Measurements from ENCODE around the gene CBFA2T3. TPM values are rescaled to one million over a fixed set of nuclear protein-coding genes. Genes with fewer than 3 reads are reported as not detected.

The CBFA2T3 gene
- total and polyA plus RNA-seq, 2 of the 8 experiments (the other 6 are each of a cell fraction or from before 2014, with no cell fraction given), result 0.51 to 1.3 TPM

DNA sequence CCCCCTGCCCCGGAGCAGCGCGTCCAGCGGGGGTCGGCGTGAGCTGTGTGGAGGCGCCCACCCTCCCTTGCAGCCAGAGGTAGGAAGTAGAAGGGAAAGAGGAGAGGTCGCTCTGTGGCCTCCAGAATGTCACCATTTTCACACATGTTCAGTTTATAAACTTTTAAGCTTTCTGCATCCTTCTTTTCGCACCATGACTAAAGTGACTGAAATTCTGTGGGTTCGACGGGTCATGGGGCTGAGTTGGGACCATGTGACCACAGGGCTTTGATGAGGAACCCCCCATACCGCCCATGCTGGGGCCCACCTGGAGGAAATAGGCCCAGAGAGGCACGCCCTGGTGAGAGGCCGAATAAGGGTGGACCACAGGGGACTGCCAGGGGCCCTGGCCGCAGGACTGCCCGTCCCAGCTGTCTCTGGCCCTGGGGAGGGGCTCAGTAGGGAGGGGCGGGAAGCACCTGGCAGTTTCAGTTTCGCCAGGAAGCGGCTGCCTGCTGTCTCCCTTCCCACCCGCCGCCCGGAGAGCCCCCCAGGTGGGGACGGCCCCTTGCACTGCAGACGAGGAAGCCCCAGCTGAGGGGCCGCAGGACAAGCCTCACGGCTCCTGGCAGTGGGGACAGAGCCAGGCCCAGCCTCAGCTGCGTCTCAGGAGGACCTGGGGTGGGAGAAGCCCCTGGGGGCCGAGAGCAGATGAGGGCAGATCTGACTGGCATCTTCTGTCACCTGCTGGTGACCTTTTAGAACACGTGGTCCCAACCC, 9.0 kb downstream of the CBFA2T3 start:
- Histone ChIP-seq H3K27ac (ENCODE audit: low read depth, low read length) (no peak overlapping the region), H3K27me3 (replicated peaks in 1 of 4; ENCODE audit: control insufficient read depth in 3 of 4, extremely low read depth in 1 of 4, insufficient read depth in 3 of 4, low read length in 3 of 4) (no peaks in the 10 kb centered on the region), H3K23me2 (ENCODE audit: low read depth, low read length) (peaks cover 5% of the 10 kb centered on the region; the same call in 1 of the 2 replicates), H3K9me3 (ENCODE audit: insufficient read depth in 2 of 2, low read depth in 1 of 2, low read length in 1 of 2) (no peaks in the 10 kb centered on the region; a peak in 1 of 4 replicates), H4K20me1 (replicated peaks in 1 of 2; ENCODE audit: control insufficient read depth in 1 of 2, insufficient read depth in 2 of 2, low read length in 2 of 2) (peaks cover 0 to 3% of the 10 kb centered on the region in 2 experiments), H2BK20ac (ENCODE audit: low read length) (no peak overlapping the region), H3K56ac (replicated peaks; ENCODE audit: insufficient read length, low read depth, low read length) (no peak overlapping the region), H3K79me1 (ENCODE audit: low read depth, low read length) (no peaks in the 10 kb centered on the region), H2BK5ac (ENCODE audit: low read depth, low read length) (no peak overlapping the region), H3K14ac (ENCODE audit: insufficient read length) (no peak overlapping the region), H4K5ac (ENCODE audit: insufficient read length, low read depth, low read length) (no peak overlapping the region), H4K91ac (replicated peaks; ENCODE audit: insufficient read length, low read length) (no peak overlapping the region), H3K4ac (replicated peaks; ENCODE audit: insufficient read length, low read depth, low read length) (no peak overlapping the region), H3K4me1 (replicated peaks in 1 of 4; ENCODE audit: control insufficient read depth in 3 of 4, insufficient read depth in 4 of 4, low read length in 3 of 4) (peaks cover 0 to 6% (median 3%) of the 10 kb centered on the region in 4 experiments; a peak in 2 of 7 replicates), H2BK120ac (replicated peaks; ENCODE audit: low read depth, low read length) (no peak overlapping the region), H3K36me3 (ENCODE audit: control insufficient read depth in 2 of 4, insufficient read depth in 4 of 4, low read length in 3 of 4) (no peaks in the 10 kb centered on the region), H3K4me2 (ENCODE audit: insufficient read depth in 1 of 2, low read depth in 2 of 2, low read length in 2 of 2) (no peak overlapping the region), H3K18ac (ENCODE audit: extremely low read depth, low read length) (no peak overlapping the region), H4K8ac (ENCODE audit: extremely low read depth, insufficient read depth, low read length) (no peak overlapping the region; the same call in 1 of the 2 replicates), H2BK12ac (ENCODE audit: low read depth, low read length) (no peak overlapping the region), H2AFZ (ENCODE audit: low read length) (no peak overlapping the region), H3K9ac (replicated peaks in 1 of 4; ENCODE audit: extremely low read depth in 1 of 4, low read depth in 3 of 4, low read length in 3 of 4) (no peak overlapping the region), H2BK15ac (ENCODE audit: low read length) (no peak overlapping the region), H3K4me3 (ENCODE audit: extremely low read depth in 1 of 4, insufficient read depth in 2 of 4, low read depth in 3 of 4, low read length in 4 of 4) (no peak overlapping the region), H3K79me2 (ENCODE audit: control insufficient read depth in 1 of 2, insufficient read depth in 2 of 2, low read length in 2 of 2) (no peaks in the 10 kb centered on the region), H2AK5ac (ENCODE audit: low read depth, low read length) (no peak overlapping the region), H3K23ac (ENCODE audit: insufficient read length) (no peak overlapping the region)
- CTCF ChIA-PET (ENCODE audit: partially characterized antibody), result interaction anchor here (0.7 to 1.4 kb wide), 3 partner anchors 10 to 149 kb away, joined by 3 to 4 read pairs (median 3); partner anchors contain the start of gene CBFA2T3
- no peak for FAIRE-seq
- no peak for DNase-seq (ENCODE audit: low read depth in 1 of 2, low spot score in 2 of 2)
- WGBS, 2 experiments (ENCODE audit: extremely low coverage in 1 of 2, insufficient coverage in 1 of 2, insufficient read length in 1 of 2, insufficient replicate concordance in 2 of 2, low coverage in 1 of 2, low lambda C conversion rate in 2 of 2, missing lambda C conversion rate in 1 of 2), result 93% methylated on average over 22 of the region's 29 CpGs; no CpG with 5 or more reads in 1 of the 2 experiments
- TF ChIP-seq HDAC2 (IDR thresholded peaks at IDR 0.05; ENCODE audit: borderline replicate concordance in 1 of 2, low read depth in 2 of 2, low read length in 2 of 2), result no peak
- no peak for TF ChIP-seq EP300 (IDR thresholded peaks at IDR 0.05; ENCODE audit: borderline replicate concordance in 1 of 2, low read depth in 2 of 2, low read length in 2 of 2)
- TF ChIP-seq SP2 (IDR thresholded peaks at IDR 0.05; ENCODE audit: low read length), result no peak
- no peak for TF ChIP-seq SIN3A (conservative IDR thresholded peaks at IDR 0.05 in 1 of 2, IDR thresholded peaks at IDR 0.05 in 1 of 2; ENCODE audit: low read depth in 1 of 2, low read length in 2 of 2)
- POLR2A ChIA-PET (ENCODE audit: partially characterized antibody), result interaction anchor here (1.3 kb wide), 1 partner anchor 17 kb away, joined by 3 read pairs; no protein-coding TSS in a partner anchor
